Peyer's patch (tissue), 4 donors: ENCODE data around the gene AMZ2. TPM values are rescaled to one million over a fixed set of nuclear protein-coding genes. Genes with fewer than 3 reads are reported as not detected.
"Not testable (repeated sequence)": the region's sequence is repeated elsewhere in the genome, so short reads cannot be mapped to it uniquely, and the experiment has no call there.

ENCODE experiments used
- DNase-seq, 3 donors: peaks; one replicate each; pipeline ENCODE4 v3.0.0-alpha.2; 2017 to 2019
- H3K27ac ChIP-seq, 4 donors: fragments of 200-600 bp; sonication (generic); one replicate each; pipeline ENCODE4 v1.5.1; 2016 to 2019
- H3K27me3 ChIP-seq, 2 donors: fragments of 200-600 bp; sonication (generic); one replicate each; pipeline ENCODE4 v1.5.1; 2019
- H3K36me3 ChIP-seq, 3 donors: fragments of 200-600 bp; sonication (generic); one replicate each; pipeline ENCODE4 v1.5.1; 2016 to 2019
- H3K4me1 ChIP-seq, 4 donors: fragments of 200-600 bp; sonication (generic); one replicate each; pipeline ENCODE4 v1.5.1; 2016 to 2019
- H3K4me3 ChIP-seq, 4 donors: fragments of 200-600 bp; sonication (generic); 1 replicate in 3 of 4; 2 replicates in 1 of 4; pipeline ENCODE4 v1.5.1; 2016 to 2019; ENCODE audit warnings: mild to moderate bottlenecking in 1 of 4
- H3K9me3 ChIP-seq, 4 donors: fragments of 200-600 bp; sonication (generic); one replicate each; pipeline ENCODE4 v1.5.1; 2016 to 2019; ENCODE audit warnings: mild to moderate bottlenecking in 1 of 4
- POLR2A ChIP-seq, 2 donors: fragments of 450-650 bp; IDR thresholded peaks; one replicate each; pipeline ENCODE4 v1.5.1; 2017; ENCODE audit warnings: antibody characterized with exemption in 2 of 2, mild to moderate bottlenecking in 2 of 2, moderate library complexity in 2 of 2
- total RNA-seq, 4 donors: library from RNA; depleted of rRNA; stranded (reverse); fragments of >200 nt; gene quantifications; one replicate each; pipeline ENCODE4 v1.1.0, GENCODE V29; 2016
- TF ChIP-seq, protein P1 (sequence below), 6 experiments: fragments of 450-650 bp in 4 of 6; fragments of 200-600 bp in 2 of 6; sonication (generic) in 1 of 6; IDR thresholded peaks; one replicate each; pipeline ENCODE4 v1.5.1; 2017 to 2019; ENCODE audit warnings: antibody characterized with exemption in 6 of 6, mild to moderate bottlenecking in 3 of 6, moderate library complexity in 1 of 6

The AMZ2 gene
- total RNA-seq, 4 donors from 2014 or later = 18.0 to 38.8 (median 31.2) TPM

DNA sequence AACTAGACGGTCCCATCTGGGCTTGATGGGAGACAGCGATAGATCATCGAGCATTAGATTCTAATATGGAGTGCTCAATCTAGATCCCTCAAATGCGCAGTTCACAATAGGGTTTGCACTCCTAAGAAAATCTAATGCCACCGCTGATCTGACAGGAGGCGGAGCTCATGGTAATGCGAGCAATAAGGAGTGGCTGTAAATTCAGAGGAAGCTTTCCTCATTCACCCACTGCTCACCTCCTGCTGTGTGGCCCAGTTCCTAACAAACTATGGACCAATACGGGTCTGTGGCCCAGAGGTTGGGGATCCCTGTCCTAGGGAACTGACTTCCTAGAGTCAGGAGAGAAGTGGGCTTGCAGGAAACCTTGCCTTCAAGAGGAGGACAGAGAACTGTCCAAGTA, 25.2 kb upstream of the AMZ2 start:
- no peaks in the 10 kb centered on the region for H3K4me1 ChIP-seq

DNA sequence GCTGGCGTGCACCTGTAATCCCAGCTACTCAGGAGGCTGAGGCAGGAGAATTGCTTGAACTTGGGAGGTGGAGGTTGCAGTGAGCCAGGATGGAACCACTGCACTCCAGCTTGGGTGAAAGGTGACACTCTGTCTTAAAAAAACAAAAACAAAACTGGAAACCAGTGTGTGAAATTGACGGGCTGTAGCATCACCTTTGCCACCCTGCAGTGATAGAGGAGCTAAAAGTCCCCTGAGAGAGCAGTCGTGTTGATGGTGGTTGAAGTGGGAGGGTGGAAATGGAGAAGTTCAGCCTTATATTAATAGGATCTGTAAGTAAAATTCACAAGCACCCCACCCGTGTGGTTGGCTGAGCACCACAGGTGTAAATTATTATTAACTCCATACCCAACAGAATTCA, 22.8 kb upstream of the AMZ2 start:
- H3K4me3 ChIP-seq, H3K9me3 ChIP-seq, H3K4me1 ChIP-seq, H3K27me3 ChIP-seq, H3K36me3 ChIP-seq: not testable (repeated sequence)
- H3K27ac ChIP-seq = peak overlapping the region in 1 of 4 donors; percentile 17
- DNase-seq = peak in 1 of 3 donors; percentile 40

More for the DNA sequence above, 25.2 kb upstream of the AMZ2 start:
- no peaks in the 10 kb centered on the region for H3K27me3 ChIP-seq
- no peaks in the 10 kb centered on the region for H3K9me3 ChIP-seq
- no peak for TF ChIP-seq POLR2A (IDR thresholded peaks at IDR 0.05)
- TF ChIP-seq, protein P1, sequence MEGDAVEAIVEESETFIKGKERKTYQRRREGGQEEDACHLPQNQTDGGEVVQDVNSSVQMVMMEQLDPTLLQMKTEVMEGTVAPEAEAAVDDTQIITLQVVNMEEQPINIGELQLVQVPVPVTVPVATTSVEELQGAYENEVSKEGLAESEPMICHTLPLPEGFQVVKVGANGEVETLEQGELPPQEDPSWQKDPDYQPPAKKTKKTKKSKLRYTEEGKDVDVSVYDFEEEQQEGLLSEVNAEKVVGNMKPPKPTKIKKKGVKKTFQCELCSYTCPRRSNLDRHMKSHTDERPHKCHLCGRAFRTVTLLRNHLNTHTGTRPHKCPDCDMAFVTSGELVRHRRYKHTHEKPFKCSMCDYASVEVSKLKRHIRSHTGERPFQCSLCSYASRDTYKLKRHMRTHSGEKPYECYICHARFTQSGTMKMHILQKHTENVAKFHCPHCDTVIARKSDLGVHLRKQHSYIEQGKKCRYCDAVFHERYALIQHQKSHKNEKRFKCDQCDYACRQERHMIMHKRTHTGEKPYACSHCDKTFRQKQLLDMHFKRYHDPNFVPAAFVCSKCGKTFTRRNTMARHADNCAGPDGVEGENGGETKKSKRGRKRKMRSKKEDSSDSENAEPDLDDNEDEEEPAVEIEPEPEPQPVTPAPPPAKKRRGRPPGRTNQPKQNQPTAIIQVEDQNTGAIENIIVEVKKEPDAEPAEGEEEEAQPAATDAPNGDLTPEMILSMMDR (IDR thresholded peaks at IDR 0.05) = no peak
- no peak overlapping the region for H3K27ac ChIP-seq
- H3K4me3 ChIP-seq = no peak overlapping the region
- no peaks in the 10 kb centered on the region for H3K36me3 ChIP-seq
- no peak for DNase-seq

DNA sequence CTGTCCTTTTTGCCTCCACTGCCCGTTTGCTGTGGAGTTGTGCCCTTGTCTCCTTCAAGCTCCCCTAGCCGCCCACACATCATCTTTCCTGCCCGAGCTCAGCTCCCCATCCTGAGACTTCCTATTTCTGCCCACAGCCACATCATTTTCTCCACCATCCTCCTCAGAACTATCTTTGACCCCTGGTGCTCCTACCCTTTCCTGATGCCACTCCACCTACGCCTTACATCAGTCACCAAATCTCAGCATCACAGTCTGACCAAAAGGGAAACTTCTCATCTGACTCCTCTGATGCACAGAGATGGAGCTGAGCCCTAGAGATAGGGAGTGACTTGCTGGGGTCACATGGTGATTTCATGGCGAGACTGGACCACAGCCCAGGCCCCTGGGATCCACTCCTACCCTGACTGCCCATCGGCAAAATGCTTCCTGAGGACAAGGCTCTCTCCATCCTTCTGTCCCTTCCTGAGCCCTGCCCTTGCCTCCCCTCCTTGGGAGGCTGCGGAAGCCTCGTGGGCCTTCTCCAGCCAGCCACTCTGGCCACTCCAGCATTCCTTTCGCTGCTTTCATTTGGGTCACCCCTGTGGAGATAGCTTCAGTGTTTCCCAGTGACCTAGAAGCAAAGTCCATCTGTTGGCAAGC, 19.7 kb upstream of the AMZ2 start:
- DNase-seq = peak in 1 of 3 donors; percentile 13
- H3K9me3 ChIP-seq, H3K36me3 ChIP-seq, H3K4me3 ChIP-seq, H3K27me3 ChIP-seq, H3K27ac ChIP-seq, H3K4me1 ChIP-seq: not testable (repeated sequence)

DNA sequence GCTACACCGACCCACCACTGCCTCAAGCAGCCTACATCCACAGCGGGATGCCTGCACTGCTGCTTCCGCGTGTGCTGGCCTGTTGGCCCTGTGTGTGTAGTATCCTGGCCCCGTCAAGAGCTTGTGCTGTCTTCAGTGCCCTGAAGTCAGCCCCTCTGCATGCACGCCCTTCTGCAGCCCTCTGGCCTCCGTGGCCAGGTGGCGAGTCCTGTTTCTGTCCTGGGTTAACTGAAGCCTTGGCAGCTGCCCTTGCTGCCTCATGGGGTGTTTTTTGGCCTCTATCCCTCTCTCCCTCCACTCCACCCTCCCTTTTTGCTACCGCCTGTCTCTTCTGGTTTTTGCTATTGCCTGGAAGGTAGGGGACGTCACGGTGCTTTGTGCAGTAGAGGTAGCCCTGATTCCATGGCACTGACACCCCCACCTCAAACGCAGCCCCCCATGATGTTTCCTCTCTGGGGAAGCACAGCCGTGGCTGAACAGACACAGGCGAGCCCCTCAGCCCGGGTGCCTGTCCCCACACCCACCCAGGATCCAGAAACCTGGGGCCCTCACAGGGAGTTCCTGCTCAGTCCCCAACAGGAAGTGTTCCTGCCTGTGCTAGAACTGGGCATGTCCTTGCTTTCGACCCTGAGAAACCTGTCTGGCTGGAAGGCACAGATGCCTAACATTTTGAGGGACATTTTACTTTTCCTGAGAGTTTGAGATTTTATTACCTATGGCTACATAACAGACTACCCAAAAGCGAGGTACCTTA, 18.8 kb upstream of the AMZ2 start:
- Histone ChIP-seq H3K9me3 (no peaks in the 10 kb centered on the region), H3K4me3 (no peak overlapping the region), H3K27ac (no peak overlapping the region), H3K27me3 (no peaks in the 10 kb centered on the region), H3K36me3 (no peaks in the 10 kb centered on the region), H3K4me1 (no peaks in the 10 kb centered on the region)
- DNase-seq = peak in 1 of 3 donors; percentile 39
- TF ChIP-seq POLR2A (IDR thresholded peaks at IDR 0.05) = no peak
- TF ChIP-seq, protein P1 (IDR thresholded peaks at IDR 0.05) = no peak

DNA sequence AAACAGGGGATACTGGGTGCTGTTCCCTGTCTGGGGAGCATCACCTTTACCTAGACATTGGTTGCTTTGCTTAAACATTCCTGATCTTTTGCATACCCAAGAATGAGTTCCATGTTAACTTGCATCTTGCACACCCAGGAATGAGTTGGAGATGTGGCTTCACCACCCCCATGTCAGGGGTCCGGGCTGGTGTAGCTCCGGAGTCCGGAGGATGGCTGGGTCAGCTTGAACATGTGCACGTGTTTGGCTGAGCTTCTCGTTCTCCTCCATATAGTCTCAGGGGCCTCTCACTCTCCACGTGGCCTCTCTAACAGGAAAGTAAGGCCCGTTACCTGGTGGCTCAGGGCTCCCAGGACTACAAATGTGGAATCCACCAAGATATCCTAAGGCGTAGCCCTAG, 18.2 kb upstream of the AMZ2 start:
- Histone ChIP-seq H3K36me3 (no peaks in the 10 kb centered on the region), H3K9me3 (no peaks in the 10 kb centered on the region), H3K4me3 (no peak overlapping the region), H3K27ac (no peak overlapping the region), H3K27me3 (no peaks in the 10 kb centered on the region), H3K4me1 (no peaks in the 10 kb centered on the region)
- TF ChIP-seq, protein P1 (IDR thresholded peaks at IDR 0.05) = no peak
- TF ChIP-seq POLR2A (IDR thresholded peaks at IDR 0.05) = no peak
- no peak for DNase-seq

DNA sequence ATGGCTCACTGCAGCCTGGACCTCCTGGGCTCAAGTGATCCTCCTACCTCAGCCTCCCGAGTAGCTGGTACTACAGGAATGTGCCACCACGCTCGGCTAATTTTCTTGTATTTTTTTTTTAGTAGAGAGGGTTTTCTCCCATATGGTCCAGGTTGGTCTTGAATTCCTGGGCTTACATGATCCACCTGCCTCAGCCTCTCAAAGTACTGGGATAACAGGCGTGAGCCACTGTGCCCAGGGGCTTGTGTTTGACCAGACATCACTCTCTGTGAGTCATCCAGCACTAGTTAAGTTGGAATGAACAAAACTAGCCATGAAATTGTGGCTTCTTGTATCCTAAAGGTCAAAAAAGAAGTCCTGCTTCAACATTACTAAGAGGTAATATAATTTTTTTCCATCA, 16.7 kb upstream of the AMZ2 start:
- DNase-seq = peak in 1 of 3 donors; percentile 30
- not testable (repeated sequence) for H3K27me3 ChIP-seq, H3K36me3 ChIP-seq, H3K27ac ChIP-seq, H3K4me1 ChIP-seq, H3K4me3 ChIP-seq, H3K9me3 ChIP-seq

DNA sequence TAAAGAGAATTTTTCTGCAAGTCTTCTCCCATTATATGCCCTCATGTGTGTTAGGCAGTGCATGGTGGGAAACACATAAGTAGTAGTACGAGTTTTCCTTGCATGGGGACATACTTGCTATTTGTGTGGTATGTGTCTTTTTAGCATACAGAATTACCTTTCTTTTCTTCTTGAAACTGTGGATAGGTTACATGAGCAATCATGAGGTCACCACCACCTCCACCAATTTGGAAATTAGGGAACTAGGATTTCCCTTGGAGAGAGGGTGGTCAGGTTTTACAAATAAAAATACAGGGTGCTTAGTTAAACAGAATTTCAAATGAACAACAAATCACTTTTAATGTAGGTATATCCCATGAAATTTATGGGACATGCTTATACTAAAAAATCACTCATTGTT, 16.3 kb upstream of the AMZ2 start:
- H3K27me3 ChIP-seq = no peaks in the 10 kb centered on the region
- no peak overlapping the region for H3K27ac ChIP-seq
- no peak overlapping the region for H3K4me3 ChIP-seq
- H3K36me3 ChIP-seq = no peaks in the 10 kb centered on the region
- no peak for DNase-seq
- no peaks in the 10 kb centered on the region for H3K9me3 ChIP-seq
- no peaks in the 10 kb centered on the region for H3K4me1 ChIP-seq
- TF ChIP-seq, protein P1 (IDR thresholded peaks at IDR 0.05) = no peak
- no peak for TF ChIP-seq POLR2A (IDR thresholded peaks at IDR 0.05)

DNA sequence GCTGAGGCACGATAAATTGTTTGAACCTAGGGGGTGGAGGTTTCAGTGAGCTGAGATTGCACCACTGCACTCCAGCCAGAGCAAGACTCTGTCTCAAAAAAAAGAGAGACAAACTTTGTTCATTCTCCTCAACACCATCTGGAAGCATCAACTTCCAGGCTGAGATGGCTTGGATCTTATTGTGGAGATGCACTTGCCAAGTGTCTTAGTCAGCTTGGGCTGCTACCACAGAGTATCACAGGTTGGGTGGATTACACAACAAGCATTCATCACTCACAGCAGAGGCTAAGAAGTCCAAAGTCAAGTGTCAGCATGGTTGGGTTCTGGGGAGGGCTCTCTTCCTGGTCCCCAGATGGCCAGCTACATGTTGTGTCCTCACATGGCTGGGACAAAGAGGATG, 15.1 kb upstream of the AMZ2 start:
- not testable (repeated sequence) for H3K4me3 ChIP-seq, H3K4me1 ChIP-seq, H3K36me3 ChIP-seq, H3K27ac ChIP-seq, H3K9me3 ChIP-seq, H3K27me3 ChIP-seq
- DNase-seq = peak in 1 of 3 donors; percentile 47

DNA sequence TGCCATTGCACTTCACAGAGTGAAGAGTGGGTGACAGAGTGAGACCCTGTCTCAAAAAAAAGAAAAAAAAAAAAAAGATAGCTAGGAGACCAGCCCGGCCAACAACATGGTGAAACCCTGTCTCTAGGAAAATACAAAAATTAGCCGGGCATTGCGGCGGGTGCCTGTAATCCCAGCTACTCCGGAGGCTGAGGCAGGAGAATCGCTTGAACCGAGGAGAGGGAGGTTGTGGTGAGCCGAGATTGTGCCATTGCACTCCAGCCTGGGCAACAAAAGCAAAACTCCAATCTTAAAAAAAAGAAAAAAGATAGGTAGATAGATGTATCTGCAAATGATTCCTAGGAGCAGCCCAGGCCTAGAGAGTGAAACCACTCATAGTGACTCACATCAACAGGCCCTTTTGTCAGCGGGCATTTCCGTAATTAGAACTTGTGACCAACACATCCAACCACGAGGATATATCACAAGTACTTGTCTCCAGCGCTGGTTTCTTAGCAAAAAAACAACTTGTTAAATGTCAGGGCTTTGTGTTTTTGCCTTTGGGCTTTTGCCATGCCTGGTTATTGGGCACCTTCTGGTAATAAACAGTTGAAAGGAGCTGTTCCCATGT, 13.0 kb upstream of the AMZ2 start:
- H3K27me3 ChIP-seq, H3K9me3 ChIP-seq, H3K4me3 ChIP-seq, H3K4me1 ChIP-seq, H3K36me3 ChIP-seq: not testable (repeated sequence)
- peak overlapping the region; percentile 71 to 80 (median 74) for H3K27ac ChIP-seq
- peak in 2 of 3 donors; percentile 59 to 77 for DNase-seq

DNA sequence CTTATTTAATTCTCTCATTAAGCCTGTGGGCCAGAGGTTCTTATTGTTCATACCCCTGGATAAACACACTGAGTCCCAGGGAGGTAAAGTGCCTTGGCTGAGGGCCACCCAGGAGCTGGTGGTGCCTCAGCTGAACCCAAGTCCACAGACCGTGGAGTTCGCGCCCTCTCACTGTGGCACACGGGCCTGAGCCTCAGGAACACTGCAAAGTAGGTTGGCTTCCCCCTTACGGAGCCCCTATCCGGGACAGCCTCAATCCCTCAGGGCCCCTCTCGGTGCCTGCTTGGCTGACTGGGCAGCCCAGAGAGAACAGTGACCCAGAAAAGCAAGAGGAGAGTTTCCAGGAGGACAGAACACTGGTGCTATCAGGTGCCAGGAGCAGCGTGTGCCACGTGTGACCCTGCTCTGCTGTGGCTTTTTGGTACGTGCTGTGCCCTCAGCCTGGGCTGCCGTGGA, 12.5 kb upstream of the AMZ2 start:
- not testable (repeated sequence) for DNase-seq, H3K4me1 ChIP-seq, H3K27me3 ChIP-seq, H3K4me3 ChIP-seq, H3K36me3 ChIP-seq, H3K9me3 ChIP-seq
- peak overlapping the region; percentile 71 to 80 (median 74) for H3K27ac ChIP-seq
